Hippocampal formation (tissue), 2 donors: ENCODE data around the gene TMCC2.
"Not testable (repeated sequence)": the region's sequence is repeated elsewhere in the genome, so short reads cannot be mapped to it uniquely, and the experiment has no call there.

ENCODE experiments used
- DNase-seq, 2 donors: peaks; one replicate each; lab custom pipeline; 2025; lab: John Stamatoyannopoulos, UW

The TMCC2 gene

DNA sequence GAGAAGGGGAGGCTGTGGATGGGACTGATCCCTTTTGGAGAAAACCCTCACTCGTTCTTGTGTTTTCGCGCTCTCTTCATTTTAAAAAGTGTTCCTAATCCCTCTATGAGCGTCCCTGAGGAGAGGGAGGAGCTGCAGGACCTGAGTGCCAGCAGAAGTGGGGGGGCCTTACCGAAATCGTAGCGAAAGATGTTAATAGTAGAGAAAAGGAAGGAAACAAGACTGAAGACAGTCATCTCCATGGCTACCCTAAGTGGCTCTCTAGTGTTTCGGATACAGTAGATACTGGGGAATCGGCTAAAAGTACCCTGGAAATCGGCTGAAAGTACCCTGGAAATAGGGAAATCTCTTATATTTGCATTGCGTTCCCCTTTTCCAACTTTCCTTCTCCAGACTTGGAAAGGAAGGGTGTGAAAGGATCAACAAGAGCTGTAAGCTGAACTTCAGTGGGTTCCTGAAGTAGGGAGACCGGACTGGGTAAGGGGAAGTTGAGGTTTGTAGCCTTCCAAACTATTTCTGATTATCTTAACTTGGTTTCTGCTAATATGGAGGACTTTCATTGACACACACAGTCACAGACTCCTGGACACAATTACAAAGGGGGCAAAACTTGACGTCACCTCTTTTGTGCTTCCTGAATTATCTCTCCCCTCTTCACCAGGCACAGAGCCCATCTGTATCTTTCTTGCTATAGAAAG lies 15.8 kb upstream of the TMCC2 start:
- no peak for DNase-seq

DNA sequence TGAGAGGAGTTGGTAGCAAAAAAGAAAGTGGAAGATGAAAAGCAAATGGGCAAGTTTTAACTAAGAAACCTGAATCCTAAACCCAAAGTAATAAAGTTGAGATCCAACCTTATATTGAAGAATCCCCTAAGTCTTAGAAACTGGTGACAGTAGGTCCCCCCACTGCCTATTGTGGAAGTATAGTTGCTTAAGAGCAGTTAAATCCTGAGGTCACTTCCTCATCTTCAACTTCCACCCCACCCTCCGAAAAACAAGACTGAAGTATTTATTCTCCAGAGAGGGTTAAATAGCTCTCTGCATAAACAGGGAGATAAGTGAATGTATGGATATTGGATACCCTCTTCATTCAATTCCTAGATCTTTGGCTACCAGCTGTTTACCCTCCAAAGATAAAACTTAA lies 13.0 kb upstream of the TMCC2 start:
- DNase-seq, result no peak

DNA sequence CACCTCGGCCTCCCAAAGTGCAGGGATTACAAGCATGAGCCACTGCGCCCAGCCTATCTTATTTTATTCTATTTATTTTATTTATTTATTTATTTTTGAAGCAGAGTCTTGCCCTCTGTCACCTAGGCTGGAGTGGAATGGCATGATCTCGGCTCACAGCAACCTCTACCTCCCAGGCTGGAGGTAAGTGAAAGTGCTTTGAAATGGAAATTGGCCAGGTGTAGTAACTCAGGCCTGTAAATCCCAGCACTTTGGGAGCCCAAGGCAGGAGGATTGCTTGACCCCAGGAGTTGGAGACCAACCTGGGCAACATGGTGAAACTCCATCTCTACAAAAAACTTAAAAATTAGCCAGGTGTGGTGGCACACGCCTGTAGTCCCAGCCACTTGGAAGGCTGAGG lies 11.2 kb upstream of the TMCC2 start:
- DNase-seq, result no peak

DNA sequence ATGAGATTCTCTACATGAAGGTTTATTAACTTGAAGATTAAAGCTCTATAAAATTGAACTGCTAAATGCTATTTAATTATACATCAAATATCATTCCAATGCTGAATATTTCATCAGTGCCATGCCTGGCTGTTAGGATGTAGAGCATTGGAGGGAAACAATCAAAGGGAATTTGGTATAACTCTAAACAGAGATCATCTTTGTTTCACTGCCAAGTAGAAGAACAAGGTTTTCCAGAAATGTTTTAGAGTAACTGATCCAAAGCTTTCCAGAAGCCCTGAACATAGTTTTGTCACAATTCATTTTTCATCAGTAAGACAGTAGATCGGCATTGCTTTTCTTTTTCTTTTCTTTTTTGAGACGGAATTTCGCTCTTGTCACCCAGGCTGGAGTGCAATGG lies 10.3 kb upstream of the TMCC2 start:
- no peak for DNase-seq

DNA sequence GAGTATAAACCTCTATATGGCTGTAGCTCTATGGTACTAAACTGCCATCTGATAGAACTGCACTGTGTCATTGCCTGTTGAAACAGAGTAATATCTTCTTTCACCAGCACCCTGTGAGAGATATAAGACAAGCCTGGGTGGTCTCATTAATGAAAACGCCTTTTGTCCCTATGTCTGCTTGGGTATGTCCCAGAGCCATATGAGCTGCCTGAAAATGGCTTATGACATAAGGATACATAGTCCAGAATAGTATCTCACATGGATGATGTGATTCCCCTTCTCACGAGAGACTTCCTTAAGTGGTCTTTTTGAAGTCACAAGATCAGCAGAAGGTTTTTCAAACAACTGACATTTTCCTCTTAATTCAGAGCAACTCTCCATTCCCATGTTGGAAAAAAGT lies 7.3 kb upstream of the TMCC2 start:
- DNase-seq, result no peak

DNA sequence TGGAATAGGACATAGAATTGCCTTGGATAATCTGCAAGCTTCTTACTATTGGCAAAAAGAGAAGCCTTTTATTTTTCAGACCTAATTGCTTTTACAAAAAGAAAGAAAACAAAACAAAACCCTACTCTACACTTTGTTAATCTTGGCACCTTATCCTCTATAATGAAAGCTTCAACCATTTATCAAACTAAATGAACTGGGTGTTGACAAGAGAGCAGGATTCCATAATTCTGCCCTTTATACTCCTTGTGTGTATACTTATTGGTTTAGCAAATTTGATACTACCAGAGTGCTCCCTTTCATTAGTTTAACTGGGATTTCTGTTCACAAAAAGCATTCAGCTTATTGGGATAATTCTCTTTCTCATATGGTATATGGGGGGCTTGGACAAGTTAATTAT lies 3.0 kb upstream of the TMCC2 start:
- DNase-seq, result no peak

DNA sequence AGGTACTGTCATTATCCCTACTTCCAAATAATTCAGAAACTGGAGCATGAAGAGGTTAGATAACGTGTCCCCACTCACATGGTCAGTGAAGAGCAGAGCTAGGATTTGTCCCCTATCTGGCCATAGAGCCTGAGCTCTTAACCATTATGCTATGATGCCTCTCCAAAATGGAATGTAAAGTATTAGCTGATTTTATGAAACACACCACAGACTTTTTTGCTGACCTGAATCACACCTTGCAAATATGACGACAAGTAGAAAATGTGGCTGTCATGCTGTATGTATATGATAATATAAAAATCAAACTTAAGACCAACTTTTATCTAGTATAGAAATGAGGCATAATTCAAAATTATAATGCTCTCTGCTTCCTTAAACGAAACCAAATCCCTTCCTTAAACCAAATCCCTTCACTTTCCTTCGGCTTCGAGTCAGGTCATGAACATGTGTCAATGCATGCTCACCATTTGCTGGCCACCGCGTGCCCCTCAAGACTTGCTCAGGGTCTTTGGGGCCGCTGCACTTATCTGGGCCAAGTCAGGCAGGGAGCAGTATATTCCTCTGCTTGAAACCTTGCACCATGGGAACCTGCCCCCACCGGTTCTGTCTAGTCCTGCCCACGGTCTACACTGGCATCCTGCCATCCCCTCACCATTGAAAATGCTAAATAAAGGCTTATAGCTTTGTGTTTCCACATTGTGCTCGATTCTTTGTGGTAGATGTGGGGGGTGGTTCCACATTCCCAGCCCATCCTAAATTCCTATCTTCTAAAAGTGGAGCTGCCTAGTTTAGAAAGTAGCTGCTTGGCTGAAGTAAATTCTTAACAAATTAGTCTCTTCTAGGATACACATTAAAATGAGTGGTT lies 1.6 kb upstream of the TMCC2 start:
- DNase-seq, result no peak

DNA sequence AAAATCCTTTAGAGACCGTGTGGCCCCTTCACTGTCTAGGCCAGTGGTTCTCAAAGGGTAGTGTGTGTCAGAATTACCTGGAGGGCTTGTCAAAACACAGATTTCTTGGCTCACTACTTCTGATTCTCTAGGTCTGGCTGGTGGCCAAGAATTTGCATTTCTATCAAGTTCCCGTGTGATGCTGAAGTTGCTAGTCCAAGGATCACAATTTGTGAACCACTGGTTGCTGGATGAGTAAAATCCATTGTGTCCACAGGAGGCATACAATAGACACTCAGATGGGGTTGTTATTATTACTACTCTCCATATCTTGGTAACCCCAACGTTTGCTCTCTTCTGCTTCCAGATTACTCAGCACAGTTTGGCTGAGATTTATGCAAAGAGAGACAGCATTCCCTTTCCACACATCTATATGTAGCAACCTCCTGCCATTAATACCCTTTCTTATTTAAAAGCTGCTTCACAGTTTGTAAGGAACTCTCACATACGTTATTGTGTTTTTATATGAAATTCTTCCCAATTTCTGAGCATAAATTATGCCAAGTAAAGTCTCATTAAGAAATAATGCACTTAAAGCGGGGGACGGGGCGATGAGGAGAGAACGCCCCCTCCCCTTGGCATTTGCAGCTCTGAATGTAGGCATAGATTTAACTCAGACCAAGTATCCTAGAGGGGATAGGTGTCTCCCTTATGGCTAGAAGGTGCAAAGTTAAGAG lies 720 bp upstream of the TMCC2 start:
- DNase-seq, result peak in 1 of 2 donors; percentile 49

DNA sequence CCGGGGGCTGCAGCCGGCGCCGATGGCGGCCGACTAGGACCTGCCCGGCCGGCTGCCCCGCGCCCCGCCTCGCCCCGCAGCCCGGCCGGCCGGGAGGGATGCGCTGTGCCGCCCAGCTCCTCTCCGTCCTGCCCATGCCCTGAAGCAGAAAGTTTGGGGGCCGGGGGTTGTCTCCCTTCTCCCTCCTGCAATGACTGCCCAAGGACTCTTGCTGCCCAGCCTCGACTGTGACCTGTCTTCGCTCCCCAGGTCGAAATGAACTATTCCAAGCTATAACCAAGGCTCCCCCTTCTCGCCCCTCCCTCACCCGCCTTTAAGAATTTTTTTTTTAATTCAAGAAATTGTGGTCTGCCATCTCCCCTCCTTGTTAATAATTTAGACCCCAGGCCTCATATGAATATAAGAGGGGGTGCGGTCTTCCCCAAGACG lies 361 bp downstream of the TMCC2 start:
- no peak for DNase-seq

DNA sequence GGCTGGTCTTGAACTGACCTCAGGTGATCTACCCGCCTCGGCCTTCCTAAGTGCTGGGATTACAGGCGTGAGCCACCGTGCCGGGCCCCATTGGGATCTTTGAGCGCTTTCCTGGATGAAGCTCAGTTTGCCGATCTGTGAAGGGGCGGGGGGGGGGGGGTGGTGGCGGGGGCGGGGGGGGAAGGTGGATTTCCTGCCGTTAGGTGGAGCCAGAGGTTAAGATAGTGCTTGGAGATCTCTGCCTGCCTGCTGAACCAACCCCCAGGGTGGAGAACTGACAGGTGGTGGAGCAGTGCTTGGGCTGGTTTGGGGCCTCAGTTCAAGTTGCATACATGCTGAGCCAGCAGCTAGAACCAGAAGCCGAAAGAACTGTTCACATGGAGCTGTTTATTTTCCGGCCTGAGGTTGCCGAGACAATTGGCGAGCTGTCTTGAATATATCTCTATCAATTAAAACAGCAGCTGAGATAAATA lies 1.7 kb downstream of the TMCC2 start:
- DNase-seq, result peak; percentile 83 to 88

DNA sequence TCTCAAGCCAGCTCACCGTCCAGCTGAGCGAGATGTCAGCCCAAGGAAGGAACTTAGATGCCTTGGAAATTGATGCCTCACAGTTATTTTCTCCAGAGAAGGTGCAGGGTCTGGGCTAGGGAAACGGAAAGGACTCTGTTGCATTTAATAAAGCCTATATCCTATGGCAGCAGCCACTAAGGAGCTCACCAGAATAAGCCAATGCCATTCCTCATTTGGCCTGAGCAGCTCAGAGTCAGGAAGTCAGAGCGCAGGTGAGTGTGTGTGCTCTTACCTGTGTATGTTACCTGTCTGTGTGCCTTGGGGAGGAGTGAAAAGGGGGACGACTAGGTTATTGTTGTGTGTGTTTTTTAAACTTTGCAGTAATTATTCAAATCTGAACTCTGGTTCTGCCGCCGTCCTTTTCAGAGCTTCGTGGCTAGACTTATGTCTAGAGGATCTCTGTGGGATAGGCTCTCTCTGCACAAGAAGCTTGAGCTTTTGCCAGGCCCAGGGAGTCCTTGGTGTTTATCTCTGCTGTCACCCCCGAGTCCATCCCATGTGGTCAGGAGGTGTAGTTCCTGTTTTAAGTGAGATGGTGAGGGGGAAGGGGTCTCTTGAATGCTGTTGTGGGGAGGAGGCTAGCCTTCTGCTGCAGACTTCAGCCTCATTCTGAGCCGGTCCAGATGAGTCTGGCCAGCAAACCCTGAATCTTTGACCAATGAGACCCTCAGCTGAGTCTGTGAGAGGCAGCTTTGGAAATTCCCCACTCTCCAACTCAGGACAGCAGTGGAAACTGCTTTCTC lies 2.4 kb downstream of the TMCC2 start:
- peak in 1 of 2 donors; percentile 51 for DNase-seq

DNA sequence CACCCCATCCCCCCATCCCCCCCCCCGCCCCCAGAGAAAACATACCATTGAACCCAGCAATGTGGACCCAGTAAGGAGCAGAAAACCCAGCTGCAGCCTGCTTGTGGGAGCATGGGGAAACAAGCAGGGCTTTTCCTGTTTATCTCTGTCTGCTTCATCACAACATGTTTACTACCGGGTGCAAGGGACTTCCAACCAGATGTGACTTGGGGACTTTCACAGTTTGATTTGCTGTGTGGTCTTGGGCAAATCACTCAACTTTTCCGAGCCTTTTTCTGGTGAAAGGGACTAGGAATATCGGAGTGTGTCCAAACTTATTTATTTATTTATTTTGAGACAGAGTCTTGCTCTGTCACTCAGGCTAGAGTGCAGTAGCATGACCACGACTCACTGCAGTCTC lies 3.2 kb downstream of the TMCC2 start:
- peak in 1 of 2 donors; percentile 41 for DNase-seq

DNA sequence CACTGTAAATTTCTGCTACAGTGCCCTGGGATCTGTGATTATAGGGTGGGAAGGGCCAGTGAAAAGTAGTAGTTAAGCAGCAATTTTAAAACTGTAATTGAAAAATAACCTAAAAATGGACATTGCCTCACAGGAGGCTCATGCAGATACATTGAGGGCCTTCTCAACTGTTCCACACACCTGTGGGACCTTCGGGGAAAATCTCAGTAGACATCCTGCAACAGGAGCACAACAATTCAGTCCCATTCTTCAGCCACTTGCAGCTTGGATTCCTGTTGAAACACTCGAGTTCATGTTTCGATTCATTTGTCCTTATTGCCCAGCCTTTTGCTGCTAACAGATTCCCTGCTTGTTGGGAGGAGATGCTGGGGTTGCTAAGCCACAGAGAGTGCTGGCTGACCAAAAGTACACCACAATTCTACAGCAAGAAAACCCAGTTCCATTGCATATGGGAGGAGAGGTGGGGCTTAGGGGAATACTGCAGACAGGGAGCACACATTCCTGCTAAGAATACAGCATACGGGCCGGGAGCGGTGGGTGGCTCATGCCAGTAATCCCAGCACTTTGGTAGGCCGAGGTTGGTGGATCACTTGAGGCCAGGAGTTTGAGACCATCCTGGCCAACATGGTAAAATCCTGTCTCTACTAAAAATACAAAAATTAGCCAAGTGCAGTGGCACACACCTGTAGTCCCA lies 4.5 kb downstream of the TMCC2 start:
- DNase-seq, result no peak

DNA sequence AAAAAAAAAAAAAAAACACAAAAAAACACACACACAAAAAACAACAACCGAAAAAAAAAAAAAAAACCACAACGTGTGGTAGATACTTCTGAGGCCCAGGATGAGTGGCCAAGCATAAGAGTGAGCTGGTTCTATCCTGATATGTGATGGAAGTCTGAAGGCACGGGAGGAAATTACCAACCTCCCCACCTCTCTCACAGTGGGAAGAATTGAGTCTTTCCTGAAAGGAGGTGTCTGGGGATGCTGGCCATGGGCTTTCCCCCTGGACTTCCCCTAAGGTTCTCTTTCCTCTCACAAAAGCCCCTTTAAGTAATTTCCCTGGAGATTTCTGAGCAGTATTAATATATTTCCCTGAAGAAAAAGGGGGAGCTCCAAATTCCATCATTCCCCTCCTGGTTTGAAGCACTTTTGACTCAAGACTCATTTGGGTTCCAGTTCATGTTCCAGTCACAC lies 5.2 kb downstream of the TMCC2 start:
- DNase-seq, result no peak

DNA sequence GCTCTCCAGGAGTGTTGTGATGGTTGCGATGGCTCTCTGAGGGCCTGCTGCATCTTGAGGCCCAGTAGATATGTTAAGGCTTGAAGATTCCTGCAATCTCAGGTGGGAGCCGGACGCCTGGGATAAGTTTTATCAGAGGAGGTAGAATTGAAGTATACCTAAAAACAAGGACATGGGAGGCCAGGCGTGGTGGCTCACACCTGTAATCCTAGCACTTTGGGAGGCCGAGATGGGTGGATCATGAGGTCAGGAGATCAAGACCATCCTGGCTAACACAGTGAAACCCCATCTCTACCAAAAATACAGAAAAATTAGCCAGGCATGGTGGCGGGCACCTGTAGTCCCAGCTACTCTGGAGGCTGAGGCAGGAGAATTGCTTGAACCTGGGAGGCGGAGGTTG lies 6.2 kb downstream of the TMCC2 start:
- DNase-seq, result not testable (repeated sequence)

DNA sequence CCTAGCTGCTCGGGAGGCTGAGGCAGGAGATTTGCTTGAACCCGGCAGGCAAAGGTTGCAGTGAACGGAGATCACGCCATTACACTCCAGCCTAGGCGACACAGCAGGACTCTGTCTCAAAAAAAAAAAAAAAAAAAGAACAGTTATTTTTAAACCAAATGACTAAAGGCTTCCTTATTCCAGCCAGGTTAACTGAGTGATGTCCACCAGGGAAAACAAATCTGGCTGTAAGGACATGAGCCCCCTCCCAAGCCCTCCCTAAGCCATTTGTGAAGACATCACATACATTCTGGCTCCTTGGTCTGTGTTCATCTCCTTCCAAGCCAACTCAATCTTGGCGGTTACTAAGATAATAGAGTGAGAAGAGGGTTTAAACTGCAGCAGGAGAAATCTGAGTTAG lies 8.2 kb downstream of the TMCC2 start:
- no peak for DNase-seq

DNA sequence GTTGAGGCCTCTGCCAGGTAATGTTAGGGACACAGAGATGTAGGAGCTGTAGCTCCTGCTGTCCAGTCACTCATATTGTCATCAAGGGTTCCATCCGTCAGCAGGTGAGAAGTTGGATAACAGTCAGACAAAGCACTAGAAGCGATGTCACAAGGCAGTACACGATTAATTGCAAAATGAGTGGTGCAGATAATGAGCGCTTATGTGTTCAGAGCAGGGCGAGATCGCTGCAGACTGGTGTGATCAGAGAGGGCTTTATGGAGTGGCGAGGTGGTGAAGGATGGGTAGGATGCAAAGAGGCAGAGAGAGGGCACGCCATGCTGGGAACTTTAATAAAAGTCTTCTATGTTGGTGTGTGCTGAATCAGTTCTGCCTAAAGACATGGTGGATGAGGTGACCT lies 8.8 kb downstream of the TMCC2 start:
- DNase-seq, result no peak

DNA sequence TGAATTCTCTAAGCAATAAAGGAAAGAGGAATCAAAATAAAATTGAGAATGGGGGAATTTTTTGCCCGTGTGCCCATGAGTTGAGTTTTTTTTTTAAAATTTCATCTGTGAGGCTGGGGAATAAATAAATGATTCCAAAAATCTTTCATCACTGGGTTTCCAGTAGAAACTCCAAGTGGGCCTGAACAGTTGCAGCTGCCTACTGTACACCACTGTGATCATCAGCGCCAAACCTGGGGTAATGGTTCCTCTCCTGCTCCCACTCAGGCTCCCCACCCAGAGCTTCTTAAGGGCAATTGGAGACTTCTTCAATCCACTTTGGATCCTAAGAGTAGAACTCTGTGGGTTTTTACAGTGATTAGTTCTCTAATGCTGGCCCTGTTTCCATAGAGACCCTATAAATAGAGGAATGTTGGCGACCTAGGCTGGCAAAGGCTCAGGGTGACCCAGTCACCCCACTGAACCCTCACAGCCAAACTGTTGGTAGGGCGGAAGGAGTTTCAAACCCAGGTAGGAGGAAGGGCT lies 9.3 kb downstream of the TMCC2 start:
- DNase-seq, result no peak

DNA sequence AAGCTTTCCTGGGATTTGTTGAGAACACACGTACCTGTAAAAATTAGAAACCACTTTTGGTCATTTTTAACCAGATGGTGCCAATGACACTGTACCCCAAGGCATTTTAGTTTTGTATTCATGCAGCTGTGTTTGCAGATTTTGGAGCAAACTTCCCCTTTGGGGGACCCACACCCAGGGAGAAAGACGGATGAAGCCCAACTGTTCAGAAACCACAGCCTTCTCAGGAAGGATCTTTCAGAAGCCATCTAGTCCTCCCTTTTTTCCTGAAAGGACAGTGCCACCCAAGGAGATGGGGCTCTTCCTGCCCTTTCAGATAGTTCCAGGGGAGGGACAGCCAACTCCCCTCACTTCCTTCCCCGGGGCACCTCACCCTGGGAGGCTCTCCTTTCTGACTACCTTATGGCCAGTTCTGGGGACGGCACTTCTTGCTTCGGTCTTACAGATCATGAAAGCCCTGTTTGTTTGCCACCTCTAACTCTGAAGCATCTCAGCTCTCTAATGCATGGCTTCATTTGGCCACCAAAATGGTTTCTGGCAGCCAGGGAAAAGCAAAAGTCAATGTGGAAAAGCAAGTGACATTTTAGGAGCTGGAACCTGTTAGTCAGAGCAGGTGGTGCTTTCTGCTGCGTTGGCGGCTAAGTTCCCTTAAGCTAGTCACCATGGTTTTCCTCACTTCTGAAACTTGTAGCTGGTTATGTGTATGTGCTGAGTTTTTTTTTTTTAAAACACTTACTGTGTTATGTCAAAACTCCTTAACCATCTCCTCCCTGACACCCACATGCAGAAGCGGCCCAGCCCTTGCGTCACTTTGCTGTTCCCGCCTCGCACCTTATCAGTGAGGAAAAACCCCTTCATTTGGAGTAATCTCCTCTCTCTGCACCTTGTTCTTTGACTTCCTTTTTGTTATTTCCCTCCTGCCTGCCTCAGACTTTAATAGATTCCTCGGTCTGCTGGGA lies 10.1 kb downstream of the TMCC2 start:
- DNase-seq, result peak in 1 of 2 donors; percentile 36

DNA sequence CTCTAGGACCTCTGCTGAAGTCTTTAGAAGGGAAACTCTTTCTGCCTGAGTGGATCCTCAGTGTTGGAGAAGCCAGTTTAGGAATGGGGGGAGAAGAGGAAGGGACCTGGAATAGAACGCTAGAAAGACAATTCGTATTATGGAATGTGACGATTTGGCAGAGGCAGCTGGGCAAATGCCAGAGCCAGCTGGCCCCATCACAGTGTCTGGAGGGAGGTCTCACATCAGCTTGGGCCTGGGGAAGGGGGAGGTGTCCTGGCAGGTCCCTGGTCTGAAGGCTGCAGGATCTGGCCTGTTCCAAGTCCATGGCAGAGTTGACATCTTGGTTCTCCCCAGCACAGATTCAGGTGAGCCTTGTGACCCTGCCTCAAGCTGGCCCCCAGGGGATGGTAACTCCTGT lies 11.3 kb downstream of the TMCC2 start:
- no peak for DNase-seq
